H1 (cell line): ENCODE measurements around the gene HIVEP2.

Source experiments
- EP300 ChIP-seq, 2 experiments: IDR thresholded peaks; 1 replicate in 1 of 2; 2 replicates in 1 of 2; pipeline ENCODE4 v1.6.1; 2011 to 2012; ENCODE audit warnings: low read depth in 2 of 2, low read length in 2 of 2, mild to moderate bottlenecking in 2 of 2, borderline replicate concordance in 1 of 2, inconsistent platforms in 1 of 2, moderate library complexity in 1 of 2
- EZH2 ChIP-seq: fragments of 200-600 bp; sonication (generic); IDR thresholded peaks from 2 replicates; pipeline ENCODE4 v1.7.1; 2012; ENCODE audit warnings: low read depth, mild to moderate bottlenecking, moderate library complexity, low read length, inconsistent platforms; ENCODE audit not compliant: severe bottlenecking
- JUN ChIP-seq: IDR thresholded peaks from 2 replicates; pipeline ENCODE4 v1.6.1; 2011; ENCODE audit warnings: low read depth, mild to moderate bottlenecking, improper control_type of control experiment, low read length
- TAF1 ChIP-seq: IDR thresholded peaks from 2 replicates; pipeline ENCODE4 v1.6.1; 2011; ENCODE audit warnings: mild to moderate bottlenecking, low read depth, low read length
- TF ChIP-seq, protein P1 (sequence below): IDR thresholded peaks from 2 replicates; pipeline ENCODE4 v1.6.1; 2012; ENCODE audit warnings: low read length, inconsistent platforms
- TF ChIP-seq, protein P2 (sequence below): IDR thresholded peaks from 2 replicates; pipeline ENCODE4 v1.6.1; 2012; ENCODE audit warnings: inconsistent platforms
- TF ChIP-seq, protein P3 (sequence below), 3 experiments: IDR thresholded peaks; 1 replicate in 2 of 3; 2 replicates in 1 of 3; pipeline versions ENCODE4 v1.5.1 to v1.6.1; 2011; ENCODE audit warnings: low read length in 3 of 3, mild to moderate bottlenecking in 3 of 3, inconsistent platforms in 2 of 3, low read depth in 1 of 3, moderate library complexity in 1 of 3; ENCODE audit not compliant: insufficient read depth in 1 of 3; ENCODE audit errors: control extremely low read depth in 1 of 3

DNA sequence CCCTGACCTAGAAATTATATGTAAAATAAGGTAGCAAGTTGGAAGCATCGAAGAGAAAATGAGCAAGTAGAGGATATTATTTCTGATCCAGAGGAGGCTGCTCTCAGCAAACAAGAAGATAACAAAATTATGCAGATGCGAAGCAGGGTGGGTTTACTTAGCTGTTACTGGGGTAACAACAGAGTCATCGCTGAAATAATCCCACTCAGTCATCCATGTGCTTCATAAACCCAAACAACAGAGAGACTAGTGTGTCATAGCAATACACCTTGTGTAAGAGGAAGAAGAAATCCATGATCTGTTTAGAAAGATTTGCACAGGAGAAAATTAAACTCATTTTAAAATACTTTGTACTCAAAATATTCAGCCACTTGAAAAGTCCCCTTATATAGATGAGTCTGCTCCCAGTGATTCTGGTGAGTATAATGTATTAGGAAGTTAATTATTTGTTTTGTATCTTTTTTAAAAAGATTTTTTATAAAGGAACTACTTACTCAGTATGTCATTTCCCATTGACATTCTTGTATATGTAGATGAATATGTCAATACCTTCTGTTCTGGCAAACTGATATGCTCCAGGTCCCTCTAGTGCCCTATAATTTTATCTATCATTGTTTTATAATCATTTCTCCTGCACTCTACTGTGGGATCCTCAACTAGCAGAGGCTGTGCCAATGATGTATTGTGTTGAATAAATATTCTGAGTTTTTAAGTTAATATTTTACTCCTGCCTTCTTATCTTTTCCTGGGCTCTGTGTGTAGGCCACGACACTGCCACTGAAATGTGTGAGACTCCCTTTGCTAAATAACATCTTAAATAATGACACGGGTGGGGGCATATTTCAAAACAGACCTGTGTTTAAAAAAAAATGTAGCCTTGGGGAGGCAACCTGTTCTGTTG lies 8.6 kb upstream of the HIVEP2 start:
- TF ChIP-seq TAF1 (no peak), EZH2 (no peak), JUN (no peak), EP300 (IDR thresholded peaks at IDR 0.05; ENCODE audit: borderline replicate concordance in 1 of 2, low read depth in 2 of 2, low read length in 2 of 2) (no peak)
- TF ChIP-seq, protein P1, sequence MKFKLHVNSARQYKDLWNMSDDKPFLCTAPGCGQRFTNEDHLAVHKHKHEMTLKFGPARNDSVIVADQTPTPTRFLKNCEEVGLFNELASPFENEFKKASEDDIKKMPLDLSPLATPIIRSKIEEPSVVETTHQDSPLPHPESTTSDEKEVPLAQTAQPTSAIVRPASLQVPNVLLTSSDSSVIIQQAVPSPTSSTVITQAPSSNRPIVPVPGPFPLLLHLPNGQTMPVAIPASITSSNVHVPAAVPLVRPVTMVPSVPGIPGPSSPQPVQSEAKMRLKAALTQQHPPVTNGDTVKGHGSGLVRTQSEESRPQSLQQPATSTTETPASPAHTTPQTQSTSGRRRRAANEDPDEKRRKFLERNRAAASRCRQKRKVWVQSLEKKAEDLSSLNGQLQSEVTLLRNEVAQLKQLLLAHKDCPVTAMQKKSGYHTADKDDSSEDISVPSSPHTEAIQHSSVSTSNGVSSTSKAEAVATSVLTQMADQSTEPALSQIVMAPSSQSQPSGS = no peak
- TF ChIP-seq, protein P2, sequence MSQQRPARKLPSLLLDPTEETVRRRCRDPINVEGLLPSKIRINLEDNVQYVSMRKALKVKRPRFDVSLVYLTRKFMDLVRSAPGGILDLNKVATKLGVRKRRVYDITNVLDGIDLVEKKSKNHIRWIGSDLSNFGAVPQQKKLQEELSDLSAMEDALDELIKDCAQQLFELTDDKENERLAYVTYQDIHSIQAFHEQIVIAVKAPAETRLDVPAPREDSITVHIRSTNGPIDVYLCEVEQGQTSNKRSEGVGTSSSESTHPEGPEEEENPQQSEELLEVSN = no peak
- TF ChIP-seq, protein P3, sequence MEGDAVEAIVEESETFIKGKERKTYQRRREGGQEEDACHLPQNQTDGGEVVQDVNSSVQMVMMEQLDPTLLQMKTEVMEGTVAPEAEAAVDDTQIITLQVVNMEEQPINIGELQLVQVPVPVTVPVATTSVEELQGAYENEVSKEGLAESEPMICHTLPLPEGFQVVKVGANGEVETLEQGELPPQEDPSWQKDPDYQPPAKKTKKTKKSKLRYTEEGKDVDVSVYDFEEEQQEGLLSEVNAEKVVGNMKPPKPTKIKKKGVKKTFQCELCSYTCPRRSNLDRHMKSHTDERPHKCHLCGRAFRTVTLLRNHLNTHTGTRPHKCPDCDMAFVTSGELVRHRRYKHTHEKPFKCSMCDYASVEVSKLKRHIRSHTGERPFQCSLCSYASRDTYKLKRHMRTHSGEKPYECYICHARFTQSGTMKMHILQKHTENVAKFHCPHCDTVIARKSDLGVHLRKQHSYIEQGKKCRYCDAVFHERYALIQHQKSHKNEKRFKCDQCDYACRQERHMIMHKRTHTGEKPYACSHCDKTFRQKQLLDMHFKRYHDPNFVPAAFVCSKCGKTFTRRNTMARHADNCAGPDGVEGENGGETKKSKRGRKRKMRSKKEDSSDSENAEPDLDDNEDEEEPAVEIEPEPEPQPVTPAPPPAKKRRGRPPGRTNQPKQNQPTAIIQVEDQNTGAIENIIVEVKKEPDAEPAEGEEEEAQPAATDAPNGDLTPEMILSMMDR (IDR thresholded peaks at IDR 0.05; ENCODE audit: control extremely low read depth in 1 of 3, insufficient read depth in 1 of 3, low read depth in 1 of 3, low read length in 3 of 3) = no peak
